Activated T-helper 9 cell treated with anti-CD3 and anti-CD28 coated beads, Interleukin-2, amount 50 U/mL, for 16 hours (primary cell): ENCODE measurements around the gene MYOG.

Experiments
- DNase-seq: peaks from one replicate; pipeline ENCODE4 v3.0.0-alpha.2; 2020; ENCODE audit warnings: low read depth

The MYOG gene

DNA sequence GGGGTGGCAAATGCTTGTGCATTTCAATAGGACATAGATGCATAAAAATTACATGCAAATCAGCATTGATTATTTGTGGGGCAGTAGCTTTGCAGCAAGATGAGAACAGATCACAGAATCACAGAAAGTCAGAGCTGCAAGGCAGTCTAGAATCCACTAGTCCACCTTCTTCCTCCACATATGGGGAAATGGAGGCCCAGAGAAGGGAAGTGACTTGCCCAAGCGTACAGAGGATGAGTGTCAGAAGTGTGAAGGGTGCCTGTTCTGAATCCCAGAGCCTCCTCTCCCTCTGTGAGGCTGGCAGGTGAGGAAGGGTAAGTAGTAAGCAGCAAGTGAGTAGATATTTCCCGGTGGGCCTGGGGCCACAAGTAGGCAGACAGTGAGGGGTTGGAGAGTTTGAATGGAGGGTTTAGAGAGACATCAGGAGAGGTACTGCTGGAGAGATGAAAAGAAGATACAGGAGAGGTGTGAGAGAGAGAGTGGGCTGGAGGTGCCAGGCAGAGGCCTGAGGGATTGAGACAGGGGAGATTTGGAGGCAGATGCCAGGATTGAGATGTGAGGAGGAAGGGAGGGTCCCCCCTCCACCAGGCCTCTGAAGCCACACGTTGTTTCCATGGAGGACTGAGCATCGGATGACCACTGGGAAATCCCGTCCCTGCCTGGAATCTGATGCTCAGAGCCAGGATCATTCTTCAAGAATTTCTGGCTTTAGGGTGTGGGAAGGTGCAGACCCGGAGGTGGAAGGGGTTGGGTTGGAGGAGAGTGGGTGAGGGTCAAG is 4.8 kb upstream of the MYOG start:
- DNase-seq, result no peak

- no peak for DNase-seq
These were observed 3.8 kb upstream of the MYOG start for GRCh38 chr1:203089651-203090045.

DNA sequence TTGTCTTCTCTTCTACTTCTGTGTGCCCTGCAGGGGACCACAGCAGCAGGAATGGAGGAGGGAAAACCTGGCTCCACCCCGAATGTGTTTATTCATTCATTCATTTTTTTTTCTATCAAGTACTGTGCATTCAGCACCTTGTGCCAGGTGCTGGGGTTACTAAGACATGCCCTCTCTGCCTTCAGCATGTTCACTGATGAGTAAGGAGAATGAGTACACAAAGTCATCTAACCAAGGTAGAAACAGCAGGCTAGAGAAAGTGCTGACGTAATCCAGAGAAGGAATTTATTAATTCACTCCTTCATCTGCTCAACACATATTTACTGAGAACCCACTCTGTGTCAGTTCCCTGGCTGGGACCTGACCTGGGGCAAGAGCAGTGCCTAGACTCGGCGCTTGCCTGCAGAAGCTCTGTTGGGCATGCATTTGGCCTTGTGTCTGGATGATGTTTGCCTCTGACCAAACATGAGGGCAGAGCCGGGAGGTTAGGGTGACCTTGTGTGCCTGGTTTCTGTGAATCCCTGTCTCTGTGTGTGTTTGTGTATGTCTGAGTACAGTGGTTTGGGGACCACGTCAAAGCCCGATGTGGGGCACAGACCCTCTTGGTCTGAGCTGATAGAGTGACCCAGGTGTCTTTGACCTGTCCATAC is 3.3 kb upstream of the MYOG start:
- DNase-seq, result no peak

DNA sequence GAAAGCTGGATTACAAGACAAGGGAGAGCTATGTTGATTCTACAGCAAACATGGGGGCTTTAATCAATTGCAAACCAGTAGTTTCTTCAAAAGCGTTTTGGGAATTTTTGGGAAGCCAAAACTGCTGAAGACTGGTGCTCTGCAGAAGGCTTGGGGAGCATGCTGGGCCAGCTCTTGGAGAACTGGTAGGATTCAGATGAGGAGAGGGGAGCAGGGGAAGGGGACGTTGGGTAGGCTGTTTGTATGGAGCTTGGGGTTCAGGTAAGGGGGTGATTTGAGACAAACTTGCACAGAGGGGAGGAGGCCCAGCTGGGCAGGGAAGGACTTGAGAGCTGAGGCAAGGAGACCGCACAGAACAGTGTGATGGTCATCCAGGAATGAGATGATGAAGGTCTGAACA is 2.6 kb upstream of the MYOG start:
- no peak for DNase-seq

DNA sequence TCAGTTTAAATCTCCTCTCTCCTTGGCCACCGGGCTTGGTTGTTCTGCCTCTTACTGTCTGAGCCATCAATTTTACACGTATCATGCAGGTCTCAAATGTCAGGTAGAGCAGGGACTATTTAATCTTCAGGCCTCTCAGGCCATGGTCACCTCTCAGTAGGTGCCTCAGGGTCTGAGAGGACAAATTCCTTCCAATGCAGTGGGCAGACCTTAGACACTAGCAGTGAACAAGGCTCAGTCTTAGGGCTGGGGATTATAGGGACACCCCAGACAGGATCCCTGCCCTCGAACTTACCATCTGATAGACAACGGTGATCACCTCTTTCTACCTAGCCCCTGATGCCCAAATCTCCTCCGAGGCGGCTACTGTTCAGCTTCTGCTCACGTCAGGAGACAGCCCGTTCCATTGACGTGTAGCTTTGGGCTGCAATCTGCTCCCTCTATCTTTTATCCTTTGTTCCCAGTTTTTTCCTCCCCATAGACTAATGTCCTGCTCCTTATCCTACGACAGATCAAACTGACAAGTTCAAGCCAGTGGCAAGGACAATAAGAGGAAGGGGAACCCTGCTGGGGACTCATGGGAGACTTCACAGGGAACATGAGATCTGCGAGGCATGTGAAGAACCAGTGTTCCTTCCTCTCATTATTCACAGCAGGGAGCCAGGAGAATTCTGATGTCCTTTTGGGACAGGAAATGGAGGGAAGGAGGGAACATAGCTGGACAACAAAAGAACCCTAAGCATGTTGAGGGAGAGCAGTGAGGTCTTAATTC is 1.4 kb upstream of the MYOG start:
- no peak for DNase-seq

DNA sequence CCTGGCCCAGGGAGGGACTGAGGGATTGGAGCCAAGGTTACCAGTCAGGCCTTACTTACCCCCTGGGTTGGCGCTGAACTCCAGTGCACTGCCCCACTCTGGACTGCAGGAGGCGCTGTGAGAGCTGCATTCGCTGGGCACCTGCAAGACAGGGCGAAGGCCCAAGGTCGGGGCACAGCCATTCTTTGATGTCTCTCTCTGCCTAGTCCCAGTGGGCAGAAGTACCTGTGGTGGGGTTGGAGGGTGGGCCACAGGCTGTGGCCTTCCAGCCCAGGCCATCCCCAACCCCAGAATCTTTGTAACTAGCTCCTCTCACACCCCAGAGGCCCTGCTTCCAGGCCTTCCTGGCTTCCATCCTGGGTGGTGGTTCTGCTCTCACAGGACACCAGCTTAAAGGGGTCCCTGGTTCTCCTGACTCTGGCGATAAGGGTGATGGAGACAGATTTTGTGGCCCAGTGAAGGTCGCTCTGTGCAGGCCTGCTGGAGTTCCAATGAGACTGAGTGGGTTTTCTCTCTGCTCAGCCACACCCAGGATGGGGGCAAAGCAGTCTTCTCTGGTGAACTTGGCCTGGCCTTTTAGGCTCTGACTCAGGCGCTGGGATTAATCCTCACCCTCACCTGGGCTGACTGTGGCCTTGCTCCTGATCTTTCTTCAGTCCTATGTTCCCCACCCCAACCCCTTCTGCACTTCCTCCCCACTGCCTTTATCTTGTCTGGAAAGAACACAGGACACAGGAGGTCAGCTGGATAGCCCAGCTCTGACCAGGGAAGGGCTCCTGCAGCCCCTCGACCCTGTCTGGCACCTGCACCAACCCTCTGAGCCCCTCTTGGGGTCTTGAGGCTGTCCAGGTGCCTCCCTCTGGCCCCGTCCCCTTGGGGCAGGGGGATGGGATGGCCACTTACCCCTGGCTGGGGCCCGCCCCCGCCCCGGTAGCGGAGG is 954 bp downstream of the MYOG start:
- DNase-seq, result no peak

GRCh38 chr1:203083463-203083921 is 2.3 kb downstream of the MYOG start:
- DNase-seq, result no peak

- DNase-seq, result no peak
These were observed 3.0 kb downstream of the MYOG start for GRCh38 chr1:203082571-203083462.

GRCh38 chr1:203082231-203082505 is 3.6 kb downstream of the MYOG start:
- DNase-seq, result no peak

- no peak for DNase-seq
These were observed 4.2 kb downstream of the MYOG start for GRCh38 chr1:203081465-203082230.

- DNase-seq, result no peak
These were observed 5.4 kb downstream of the MYOG start for GRCh38 chr1:203080456-203080855.

DNA sequence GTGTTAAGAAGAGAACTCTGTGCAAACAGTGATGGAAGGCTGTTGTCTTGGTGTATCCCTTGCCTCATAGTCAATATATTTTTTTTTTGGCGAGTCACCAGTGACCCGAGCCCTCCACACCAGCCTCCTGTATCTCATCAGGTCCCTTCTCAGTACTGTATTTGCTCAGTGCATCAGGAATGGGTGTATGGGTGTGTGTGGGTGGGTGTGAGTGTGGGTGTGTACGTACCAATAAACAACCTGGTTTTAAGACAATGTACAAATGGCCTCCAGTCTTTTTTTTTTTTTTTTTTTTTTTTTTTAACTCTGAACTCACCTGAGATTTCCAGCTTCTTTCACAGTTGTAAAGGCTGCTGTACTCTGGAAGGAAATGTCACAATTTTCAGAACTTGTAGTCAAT is 7.3 kb downstream of the MYOG start:
- no peak for DNase-seq

DNA sequence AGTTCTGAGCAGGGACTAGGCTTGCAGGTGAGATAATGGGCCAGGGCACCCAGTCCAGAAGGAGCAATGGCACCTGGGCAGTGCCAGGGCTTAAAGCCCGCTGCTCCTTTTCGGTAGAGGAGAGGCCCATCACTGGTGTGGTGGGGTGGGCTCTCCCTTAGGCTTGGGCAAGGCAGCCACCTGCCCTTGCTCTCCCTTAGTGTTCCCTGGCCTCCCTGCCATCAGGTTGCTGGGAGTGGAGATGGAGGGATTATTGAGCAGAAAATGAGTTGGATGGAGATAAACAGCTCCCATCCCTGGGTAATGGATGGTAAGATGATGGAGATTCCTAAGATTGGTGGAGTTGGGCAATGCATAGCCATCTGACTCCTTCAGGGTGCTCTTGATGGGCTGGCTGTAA is 7.9 kb downstream of the MYOG start:
- no peak for DNase-seq

GRCh38 chr1:203077367-203077766 is 8.4 kb downstream of the MYOG start:
- DNase-seq, result no peak

DNA sequence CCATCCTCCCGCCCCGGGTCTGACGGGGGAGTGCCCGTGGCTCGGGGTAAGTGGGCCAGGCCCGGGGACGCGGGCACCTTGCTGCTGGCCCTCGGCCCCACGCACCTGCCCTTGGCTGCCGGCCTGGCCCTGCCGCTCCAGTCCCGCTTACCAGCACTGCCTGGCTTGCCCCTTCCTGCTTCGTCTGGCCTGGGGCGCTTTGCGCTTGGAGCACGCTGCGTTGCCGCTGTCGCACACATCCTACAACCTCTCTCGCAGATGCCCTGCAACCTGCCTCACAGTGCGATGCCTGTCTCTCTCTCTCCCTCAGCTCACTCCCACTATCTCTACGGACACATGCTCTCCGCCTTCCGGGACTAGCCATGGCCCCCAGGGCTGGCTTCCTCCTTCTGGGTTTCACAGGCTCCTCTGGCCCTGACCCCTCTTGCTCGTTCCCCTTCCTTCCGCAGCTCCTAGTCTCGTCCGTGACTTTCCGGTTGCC is 9.7 kb downstream of the MYOG start:
- DNase-seq, result no peak

- DNase-seq, result no peak
These were observed 10.4 kb downstream of the MYOG start for GRCh38 chr1:203075236-203076030.

GRCh38 chr1:203074610-203075009 is 11.2 kb downstream of the MYOG start:
- no peak for DNase-seq

DNA sequence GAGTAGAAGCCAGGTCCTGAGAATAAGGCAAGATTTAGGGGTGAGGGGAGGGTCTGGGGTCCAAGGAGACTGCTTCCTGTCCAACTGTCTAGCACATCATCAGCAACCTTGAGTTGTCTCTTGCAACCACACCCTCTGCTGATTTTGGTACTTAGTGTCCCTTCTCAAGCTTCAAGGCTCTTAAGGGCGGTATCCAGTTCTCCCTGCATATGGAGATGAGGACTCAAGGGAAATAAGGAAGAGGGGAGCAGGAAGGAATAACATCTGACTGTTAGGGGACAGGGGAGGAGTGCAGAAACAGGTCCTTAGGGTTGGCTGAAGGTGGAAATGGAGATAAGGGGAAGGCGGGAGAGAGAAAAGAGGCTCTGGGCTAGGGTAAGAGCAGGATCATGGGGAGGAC is 12.3 kb downstream of the MYOG start:
- no peak for DNase-seq

DNA sequence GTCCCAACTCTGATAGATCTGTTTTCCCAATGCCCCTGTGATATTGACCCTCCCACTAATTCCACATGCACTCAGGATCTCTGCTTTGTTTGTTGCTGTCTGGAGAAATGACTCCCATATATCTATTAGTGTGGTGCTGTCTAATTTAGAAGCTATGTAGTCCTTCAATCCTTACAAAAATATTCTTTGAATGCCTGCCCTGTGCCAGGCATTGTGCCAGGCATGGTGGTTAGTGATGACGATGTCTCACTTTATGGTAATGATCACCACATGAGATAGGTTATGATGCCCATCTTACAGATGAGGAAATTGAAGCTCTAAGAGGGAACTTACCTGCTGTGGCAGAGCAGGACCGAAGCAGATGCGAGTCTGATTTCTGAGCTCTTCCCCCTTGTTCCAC is 12.9 kb downstream of the MYOG start:
- no peak for DNase-seq
